ENCODE results near the gene PHLDB1. TPM values are rescaled to one million over a fixed set of nuclear protein-coding genes. Genes with fewer than 3 reads are reported as not detected.
A peak's percentile ranks its signal among the peaks of the same experiment; 100 is the strongest.

Gene PHLDB1
- polyA plus RNA-seq, 1 donor (not counting 4 experiments of a cell fraction or from before 2014, with no cell fraction given): 35.0 TPM

DNA sequence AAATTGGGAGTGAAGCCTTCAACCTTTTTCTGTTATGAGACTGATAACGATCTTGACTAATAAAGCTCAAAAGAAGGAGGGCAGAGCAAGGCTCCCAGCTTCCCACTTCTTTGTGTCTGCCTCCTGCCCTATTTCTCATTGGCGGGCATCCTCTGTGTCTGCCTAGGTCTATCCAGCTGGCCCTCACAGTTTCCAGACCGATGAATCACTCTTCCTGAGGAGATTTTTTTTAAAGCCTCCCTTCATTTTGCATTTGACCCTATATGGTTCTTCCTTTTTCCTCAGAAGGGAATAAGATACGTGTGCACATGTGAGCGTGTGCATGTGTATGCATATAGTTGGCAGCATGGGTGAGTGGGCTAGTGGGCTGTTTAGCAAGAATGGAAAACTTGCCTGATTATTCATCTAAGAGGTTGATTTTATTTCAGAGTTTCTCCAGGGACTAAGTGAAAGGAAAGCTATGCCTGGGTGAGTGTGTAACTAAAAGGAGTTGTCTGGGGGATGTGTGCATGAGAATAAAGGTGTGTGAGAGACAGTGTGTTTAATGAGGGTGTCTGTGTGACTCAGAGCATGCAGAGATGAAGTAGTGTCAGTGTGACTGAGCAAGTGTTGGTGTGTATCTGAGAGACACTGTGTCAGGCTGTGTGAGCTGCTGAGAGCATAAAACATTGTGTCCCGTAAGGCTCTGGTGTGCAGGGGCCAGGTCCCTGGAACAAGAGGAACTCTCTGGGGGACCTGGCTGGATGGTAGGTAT lies 12.2 kb downstream of the PHLDB1 start:
- Histone ChIP-seq H3K4me2 (ENCODE audit: control insufficient read depth, extremely low read depth, insufficient read depth, low read depth, low read length) (peak overlapping the region; percentile 75), H3K27ac (ENCODE audit: control insufficient read depth, insufficient read depth, low read length) (peak overlapping the region; percentile 61), H3K79me2 (ENCODE audit: control insufficient read depth, insufficient read depth, low read length) (peaks cover 9% of the 10 kb centered on the region), H2AFZ (ENCODE audit: control insufficient read depth, low read length) (no peak overlapping the region), H3K9me1 (ENCODE audit: control insufficient read depth, extremely low read depth, insufficient read depth, low read length) (no peaks in the 10 kb centered on the region), H3K9me3 (ENCODE audit: control insufficient read depth, low read depth, low read length) (no peaks in the 10 kb centered on the region), H3K4me3 (ENCODE audit: control insufficient read depth in 2 of 3, extremely low read depth in 1 of 3, insufficient read depth in 2 of 3, low read depth in 1 of 3, low read length in 3 of 3) (peak overlapping the region in 2 of 3 experiments; percentile 4), H3K36me3 (ENCODE audit: control insufficient read depth in 2 of 2, extremely low read depth in 1 of 2, insufficient read depth in 2 of 2, low read length in 2 of 2) (peaks cover 0 to under 1% of the 10 kb centered on the region in 2 experiments), H3K9ac (ENCODE audit: control insufficient read depth, extremely low read depth, insufficient read depth, low read length) (peak overlapping the region; percentile 32), H3K4me1 (ENCODE audit: control insufficient read depth, extremely low read depth, insufficient read depth, low read length) (peaks cover 66% of the 10 kb centered on the region), H3K27me3 (ENCODE audit: control insufficient read depth, extremely low read depth, insufficient read depth, low read length) (no peaks in the 10 kb centered on the region), H4K20me1 (ENCODE audit: control insufficient read depth, extremely low read depth, insufficient read depth, low read length) (no peaks in the 10 kb centered on the region)
- dilution Hi-C loops (cut with MboI; ENCODE audit: extremely low pct_ligation_motif_present, low sequenced_read_pairs): no loop called here
- DNase-seq (ENCODE audit: low read depth, low spot score) (no peak), FAIRE-seq (peak; percentile 79)
- no peak for TF ChIP-seq CTCF (optimal IDR thresholded peaks at IDR 0.05 in 1 of 3, IDR thresholded peaks at IDR 0.05 in 1 of 3, conservative IDR thresholded peaks at IDR 0.05 in 1 of 3; ENCODE audit: extremely low read depth in 1 of 3, insufficient read depth in 2 of 3, low read length in 3 of 3)
- TF ChIP-seq EZH2 (IDR thresholded peaks at IDR 0.05; ENCODE audit: low read length): no peak

DNA sequence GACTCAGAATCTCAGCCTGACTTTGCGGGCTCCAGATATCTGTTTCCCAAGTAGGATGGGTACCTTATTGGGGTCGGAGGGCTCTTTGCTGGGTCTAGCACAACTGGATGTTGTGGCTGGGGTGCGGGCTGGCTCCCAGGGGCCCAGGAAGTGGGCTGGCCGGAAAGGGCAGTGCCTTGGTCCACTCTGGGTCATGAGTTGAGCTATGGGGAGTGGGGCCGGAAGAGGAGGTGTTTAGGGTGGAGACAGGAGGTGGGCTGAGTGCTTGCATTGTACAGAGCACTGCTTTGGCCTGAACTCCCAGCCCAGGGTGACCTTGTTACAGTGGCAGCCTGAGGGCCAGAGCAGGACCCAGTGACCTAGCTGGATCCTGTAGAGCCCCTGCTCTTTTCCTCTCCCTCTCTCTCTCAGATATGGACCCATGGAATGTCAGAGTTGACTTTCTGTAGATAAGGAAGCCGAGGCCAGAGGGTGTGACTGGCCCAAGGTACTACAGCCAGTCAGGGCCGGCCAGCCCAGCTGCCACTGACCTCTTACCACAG lies 13.2 kb downstream of the PHLDB1 start:
- Histone ChIP-seq H4K20me1 (ENCODE audit: control insufficient read depth, extremely low read depth, insufficient read depth, low read length) (no peaks in the 10 kb centered on the region), H3K4me1 (ENCODE audit: control insufficient read depth, extremely low read depth, insufficient read depth, low read length) (peaks cover 74% of the 10 kb centered on the region), H3K36me3 (ENCODE audit: control insufficient read depth in 2 of 2, extremely low read depth in 1 of 2, insufficient read depth in 2 of 2, low read length in 2 of 2) (peaks cover 0 to under 1% of the 10 kb centered on the region in 2 experiments), H3K9me3 (ENCODE audit: control insufficient read depth, low read depth, low read length) (no peaks in the 10 kb centered on the region), H3K79me2 (ENCODE audit: control insufficient read depth, insufficient read depth, low read length) (peaks cover 9% of the 10 kb centered on the region), H3K9ac (ENCODE audit: control insufficient read depth, extremely low read depth, insufficient read depth, low read length) (peak overlapping the region; percentile 29), H3K27ac (ENCODE audit: control insufficient read depth, insufficient read depth, low read length) (peak overlapping the region; percentile 44), H2AFZ (ENCODE audit: control insufficient read depth, low read length) (peak overlapping the region; percentile 60), H3K4me3 (ENCODE audit: control insufficient read depth in 2 of 3, extremely low read depth in 1 of 3, insufficient read depth in 2 of 3, low read depth in 1 of 3, low read length in 3 of 3) (peak overlapping the region; percentile 72 to 96 (median 93)), H3K4me2 (ENCODE audit: control insufficient read depth, extremely low read depth, insufficient read depth, low read depth, low read length) (peak overlapping the region; percentile 50), H3K27me3 (ENCODE audit: control insufficient read depth, extremely low read depth, insufficient read depth, low read length) (no peaks in the 10 kb centered on the region), H3K9me1 (ENCODE audit: control insufficient read depth, extremely low read depth, insufficient read depth, low read length) (no peaks in the 10 kb centered on the region)
- FAIRE-seq (no peak), DNase-seq (ENCODE audit: low read depth, low spot score) (no peak)
- no peak for TF ChIP-seq EZH2 (IDR thresholded peaks at IDR 0.05; ENCODE audit: low read length)
- TF ChIP-seq CTCF (optimal IDR thresholded peaks at IDR 0.05 in 1 of 3, IDR thresholded peaks at IDR 0.05 in 1 of 3, conservative IDR thresholded peaks at IDR 0.05 in 1 of 3; ENCODE audit: extremely low read depth in 1 of 3, insufficient read depth in 2 of 3, low read length in 3 of 3): no peak
- dilution Hi-C loops (cut with MboI; ENCODE audit: extremely low pct_ligation_motif_present, low sequenced_read_pairs): no loop called here

Measured in keratinocyte (primary cell).